Jurkat, Clone E6-1 (cell line): ENCODE results near the gene LRP1B.
"Not testable (repeated sequence)": the region's sequence is repeated elsewhere in the genome, so short reads cannot be mapped to it uniquely, and the experiment has no call there.

Experiments used
- DNase-seq: peaks from one replicate; pipeline ENCODE4 v3.0.0-alpha.2; 2011; ENCODE audit warnings: low read depth, low spot score
- H3K4me3 ChIP-seq: 2 replicates; pipeline ENCODE4 v1.5.1; 2011; ENCODE audit warnings: mild to moderate bottlenecking, low read length, control low read depth, moderate library complexity

The LRP1B gene

DNA sequence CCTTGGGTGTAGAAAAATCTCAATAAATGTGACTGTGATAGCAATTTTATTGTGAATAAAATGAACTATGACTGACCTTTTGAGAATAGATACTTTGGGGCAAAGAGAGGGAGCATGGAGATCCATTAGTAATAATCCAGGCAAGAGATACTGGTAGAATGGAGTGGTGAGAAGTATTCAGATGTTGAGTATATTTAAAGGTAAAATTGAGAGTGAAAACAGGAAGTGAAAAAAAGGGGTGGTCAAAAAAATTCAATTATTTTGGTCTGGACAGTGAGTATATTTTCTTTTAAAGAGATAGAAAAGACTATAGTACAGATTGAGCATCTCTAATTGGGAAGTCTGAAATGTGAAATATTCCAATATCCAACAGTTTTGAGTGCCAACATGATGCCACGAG, 1835.0 kb downstream of the LRP1B start:
- no peak for DNase-seq
- no peak overlapping the region for H3K4me3 ChIP-seq

DNA sequence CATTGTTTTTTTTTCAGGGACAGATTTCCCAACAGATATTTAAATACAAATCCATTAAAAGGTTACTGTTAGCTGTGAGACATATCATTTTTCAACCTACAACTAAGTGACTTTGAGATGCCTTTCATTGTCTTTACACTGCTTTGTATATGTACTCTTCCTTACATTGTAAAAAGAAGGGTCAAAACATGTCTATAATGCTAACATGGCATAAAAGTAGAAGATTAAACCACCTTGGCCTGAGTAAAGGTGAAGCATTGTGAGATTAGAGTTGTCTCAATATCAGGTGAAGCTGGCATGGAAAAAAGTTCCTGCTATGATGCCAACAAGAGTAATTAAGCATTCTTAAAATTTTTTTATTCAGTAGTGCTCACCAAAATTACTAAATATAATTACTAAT, 1842.1 kb downstream of the LRP1B start:
- no peak for DNase-seq
- no peak overlapping the region for H3K4me3 ChIP-seq

DNA sequence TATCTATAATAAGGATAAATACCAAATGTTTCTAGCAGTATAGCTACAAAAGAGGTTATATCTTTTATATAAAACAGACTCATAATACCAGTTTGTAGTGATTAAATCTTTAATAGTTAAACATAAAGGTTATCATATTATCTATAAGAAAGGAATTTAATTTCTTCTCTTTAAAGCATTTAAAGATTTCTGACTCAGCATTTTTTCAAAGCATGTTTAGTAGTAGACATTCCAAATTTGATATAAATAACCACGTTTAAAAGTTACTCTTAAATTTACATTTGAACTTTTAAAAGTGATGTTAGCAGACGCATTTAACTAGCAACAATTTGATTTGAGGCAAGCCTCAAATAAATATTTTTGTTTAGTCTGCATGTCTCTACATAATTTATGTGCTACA, 1842.6 kb downstream of the LRP1B start:
- no peak for DNase-seq
- no peak overlapping the region for H3K4me3 ChIP-seq

DNA sequence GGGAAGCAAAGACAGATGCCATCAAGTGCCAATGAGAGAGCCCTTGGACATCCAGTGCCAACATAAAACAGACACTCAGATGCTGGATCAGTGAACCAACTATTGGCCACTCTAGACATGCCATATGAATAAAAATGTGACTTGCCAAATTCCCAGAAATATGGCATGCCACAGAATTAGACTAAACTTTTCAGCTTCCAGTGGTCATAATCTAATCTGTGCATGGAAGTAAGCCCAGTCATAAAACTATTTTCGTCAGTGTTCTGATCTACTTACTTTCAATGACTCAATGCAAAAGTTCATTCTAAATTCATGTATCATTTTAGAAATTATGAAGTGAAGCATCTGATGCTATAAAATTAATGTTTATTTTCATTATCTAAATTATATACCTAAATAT, 1844.4 kb downstream of the LRP1B start:
- no peak for DNase-seq
- H3K4me3 ChIP-seq, result no peak overlapping the region

DNA sequence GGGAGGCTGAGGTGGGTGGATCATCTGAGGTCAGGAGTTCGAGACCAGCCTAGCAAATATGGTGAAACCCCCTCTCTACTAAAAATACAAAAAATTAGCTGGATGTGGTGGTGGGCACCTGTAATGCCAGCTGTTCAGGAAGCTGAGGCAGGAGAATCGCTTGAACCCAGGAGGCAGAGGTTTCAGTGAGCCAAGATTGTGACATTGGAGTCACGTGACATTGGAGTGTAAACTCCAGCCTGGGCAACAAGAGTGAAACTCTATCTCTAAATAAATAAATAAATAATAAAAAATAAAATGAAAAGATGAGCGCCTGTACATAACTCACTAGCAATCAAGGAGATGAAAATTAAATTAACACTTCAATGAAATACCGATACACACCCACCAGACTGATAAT, 1853.5 kb downstream of the LRP1B start:
- not testable (repeated sequence) for DNase-seq, H3K4me3 ChIP-seq

DNA sequence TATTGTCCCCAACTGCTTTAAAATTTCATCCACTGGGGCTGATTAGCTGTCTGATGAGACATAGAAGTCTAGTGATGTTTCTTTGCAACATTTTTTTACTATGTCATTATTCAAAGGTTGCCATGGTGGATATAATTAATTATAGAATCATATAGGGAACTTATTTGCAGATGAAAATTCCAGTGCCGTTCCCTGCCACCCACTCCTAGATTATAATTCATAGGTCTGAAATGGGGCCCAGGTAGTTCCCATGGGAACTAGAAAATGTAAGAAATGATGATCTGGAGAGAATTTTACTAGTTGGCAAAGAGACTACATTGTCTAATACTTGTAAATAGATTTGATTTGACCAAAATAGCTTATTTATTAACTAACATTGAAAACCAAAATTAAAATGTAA, 1854.2 kb downstream of the LRP1B start:
- DNase-seq, result no peak
- H3K4me3 ChIP-seq, result no peak overlapping the region

DNA sequence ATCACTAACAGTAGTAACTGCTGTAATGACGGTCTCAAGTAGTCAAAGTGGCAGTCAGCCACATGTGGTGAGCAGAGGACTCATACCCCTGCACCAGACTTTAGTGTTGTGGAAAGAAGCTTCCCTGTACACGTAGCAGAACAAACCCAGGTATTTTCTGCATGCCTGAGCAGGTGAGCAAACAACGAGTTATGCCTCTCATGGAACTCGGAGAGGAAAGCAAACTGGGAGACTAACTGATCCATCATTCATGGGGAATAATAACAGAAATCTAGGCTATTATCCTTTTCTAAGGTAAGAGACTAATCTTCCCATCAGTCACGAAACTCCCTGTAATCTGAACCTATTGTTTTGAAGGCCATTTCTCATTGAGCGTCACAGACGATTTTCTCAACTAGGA, 1855.4 kb downstream of the LRP1B start:
- no peak overlapping the region for H3K4me3 ChIP-seq
- no peak for DNase-seq

DNA sequence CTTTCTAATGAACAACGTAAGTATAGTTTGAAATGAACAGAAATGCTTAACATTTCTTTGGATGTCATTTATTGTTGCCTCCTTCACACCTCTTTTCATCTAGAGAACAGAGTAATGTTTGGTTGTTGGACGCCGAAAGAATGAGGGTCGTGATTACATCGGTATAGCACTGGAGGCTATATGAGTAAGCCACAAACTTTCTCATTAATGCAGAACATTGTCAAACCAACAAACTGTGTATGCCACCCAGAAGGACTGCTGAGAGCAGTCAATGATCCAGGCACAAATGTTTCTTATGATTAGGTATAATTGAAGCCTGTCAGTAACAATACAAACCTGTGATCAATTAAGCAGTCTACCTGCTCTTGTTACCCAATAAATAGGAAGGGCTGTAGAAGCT, 1855.9 kb downstream of the LRP1B start:
- DNase-seq, result no peak
- H3K4me3 ChIP-seq, result no peak overlapping the region

DNA sequence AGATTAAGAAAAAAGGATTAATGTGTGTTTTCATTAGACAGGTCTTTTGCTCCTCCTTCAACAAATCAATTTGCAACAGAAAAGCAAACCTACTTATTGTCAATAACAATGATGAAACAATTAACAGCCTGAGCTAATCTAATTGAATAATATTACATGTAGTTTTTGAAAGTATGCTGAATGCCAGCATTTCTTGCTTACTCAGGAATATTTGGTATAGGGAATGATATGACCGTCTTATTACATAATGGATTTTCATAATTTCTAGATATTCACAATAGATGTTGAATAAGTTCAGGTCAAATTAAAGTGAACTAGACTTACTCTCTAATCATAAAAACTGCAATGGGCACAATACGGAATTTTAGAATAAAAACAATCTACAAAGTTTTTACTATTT, 1856.9 kb downstream of the LRP1B start:
- no peak for DNase-seq
- no peak overlapping the region for H3K4me3 ChIP-seq

DNA sequence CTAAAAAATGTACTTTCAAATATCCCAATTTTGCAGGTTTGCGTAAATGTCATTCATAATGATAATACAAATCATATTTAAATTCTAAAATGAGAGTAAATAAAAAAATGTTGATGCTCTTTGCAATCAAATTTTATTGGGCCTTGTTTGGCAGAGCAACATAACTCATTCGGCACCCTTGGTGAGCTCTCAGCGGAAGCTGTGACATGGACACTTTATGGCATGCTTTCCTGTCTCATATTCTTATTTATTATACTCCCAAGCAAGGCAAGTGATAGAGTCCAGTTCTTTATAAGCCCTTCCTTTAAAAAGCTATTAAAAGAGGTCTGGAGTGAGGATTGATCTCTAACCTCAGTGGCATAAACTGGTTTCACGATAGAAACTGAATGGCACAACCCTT, 1857.4 kb downstream of the LRP1B start:
- no peak overlapping the region for H3K4me3 ChIP-seq
- no peak for DNase-seq

DNA sequence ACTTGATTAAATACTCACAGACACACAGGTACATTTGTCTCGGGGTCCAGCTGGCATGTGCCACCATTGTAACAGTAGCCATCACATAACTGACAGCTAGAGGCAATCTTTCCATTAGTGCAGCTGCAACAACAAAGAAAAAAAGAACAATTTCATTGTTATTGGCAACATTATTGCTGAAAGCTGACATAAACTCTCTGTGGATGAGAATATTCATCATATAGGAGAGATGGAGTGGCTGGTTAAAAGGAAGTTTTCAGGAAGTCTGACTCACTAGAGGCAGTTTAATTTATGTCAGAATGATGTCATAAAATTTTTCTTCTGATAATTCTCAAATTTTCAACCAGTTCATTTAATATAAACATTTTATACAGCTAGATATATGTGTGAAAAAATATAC, 1860.6 kb downstream of the LRP1B start:
- H3K4me3 ChIP-seq, result no peak overlapping the region
- DNase-seq, result no peak

DNA sequence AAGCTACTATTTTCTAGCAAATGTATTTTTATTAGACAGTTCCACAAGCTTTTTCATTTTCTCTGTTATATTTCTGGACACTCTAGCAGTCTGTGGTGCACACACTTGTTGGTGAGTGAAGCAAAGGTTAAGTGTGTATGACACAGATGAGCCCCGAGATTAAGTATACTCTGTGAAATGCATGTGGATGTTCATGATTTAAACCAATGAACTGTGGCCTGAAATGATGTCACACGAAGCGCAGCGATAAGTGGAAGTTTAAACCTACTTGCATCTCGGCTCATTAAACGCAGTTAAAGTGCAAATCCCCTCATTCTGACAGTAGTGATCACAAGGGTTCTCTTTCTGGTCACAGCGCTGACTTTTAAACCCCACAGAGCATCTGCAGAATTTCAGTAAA, 1861.8 kb downstream of the LRP1B start:
- H3K4me3 ChIP-seq, result no peak overlapping the region
- DNase-seq, result no peak

DNA sequence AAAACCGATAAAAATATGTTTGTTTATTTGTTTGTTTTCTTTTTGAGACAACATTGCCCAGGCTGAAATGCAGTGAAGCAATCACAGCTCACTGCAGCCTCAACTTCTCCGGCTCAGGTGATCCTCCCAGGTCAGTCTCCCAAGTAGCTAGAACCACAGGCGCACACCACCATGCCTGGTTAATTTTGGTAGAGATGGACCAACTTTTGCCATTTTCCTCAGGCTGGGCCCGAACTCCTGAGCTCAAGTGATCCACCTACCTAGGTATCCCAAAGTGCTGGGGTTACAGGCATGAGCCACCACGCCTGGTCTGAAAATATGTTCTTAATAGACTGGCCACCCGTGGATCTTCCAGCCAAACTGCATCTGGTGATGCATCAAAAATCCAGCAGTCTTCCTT, 1867.9 kb downstream of the LRP1B start:
- no peak for DNase-seq
- H3K4me3 ChIP-seq, result no peak overlapping the region

DNA sequence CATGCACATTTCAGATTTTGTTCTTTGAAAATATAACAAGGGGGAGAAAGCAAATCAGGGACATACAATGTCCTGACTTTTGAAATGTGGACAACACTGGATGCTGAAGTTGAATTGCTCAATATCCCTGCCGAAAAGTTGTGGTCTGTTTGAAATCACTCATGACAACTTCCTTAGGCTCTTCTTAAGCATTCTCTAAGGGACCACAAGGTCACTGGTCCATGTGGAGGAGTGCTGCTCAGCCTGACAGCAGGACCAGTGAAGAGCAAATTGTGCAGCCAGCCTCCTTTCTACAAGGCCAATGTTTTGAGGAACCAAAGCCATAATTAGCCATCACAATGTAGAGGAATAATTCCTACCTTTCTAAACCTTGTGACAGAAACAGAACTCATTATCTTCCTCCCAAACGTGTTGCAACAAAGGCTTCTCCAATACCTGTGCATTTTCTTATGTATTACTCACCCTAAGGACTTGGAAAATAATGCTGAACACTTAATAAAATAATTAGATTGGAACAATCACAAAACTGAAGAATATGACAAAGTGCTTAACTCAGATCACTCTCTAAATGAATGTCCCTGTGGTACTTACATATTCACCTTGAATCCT, 1873.0 kb downstream of the LRP1B start:
- DNase-seq, result no peak

DNA sequence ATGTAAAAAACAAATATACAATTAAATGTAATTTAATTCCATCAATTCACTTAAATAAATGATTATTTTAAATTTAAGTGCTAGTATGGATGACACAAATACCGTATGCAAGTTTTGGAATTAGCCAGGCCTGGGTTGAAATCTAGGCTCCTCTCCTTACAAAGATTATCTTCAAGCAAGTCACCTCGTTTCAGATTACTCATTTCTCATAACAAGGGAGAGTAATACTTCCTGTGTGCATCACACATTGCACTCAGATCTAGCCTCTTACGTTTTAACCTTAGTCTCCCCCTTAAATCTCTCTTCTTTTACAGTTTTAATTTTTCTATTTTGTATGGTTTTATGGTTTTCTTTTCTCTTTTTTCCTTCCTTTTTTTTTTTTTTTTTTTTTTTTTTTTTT, 1874.7 kb downstream of the LRP1B start:
- DNase-seq, result no peak

More for the DNA sequence above, 1873.0 kb downstream of the LRP1B start:
- H3K4me3 ChIP-seq, result no peak overlapping the region

DNA sequence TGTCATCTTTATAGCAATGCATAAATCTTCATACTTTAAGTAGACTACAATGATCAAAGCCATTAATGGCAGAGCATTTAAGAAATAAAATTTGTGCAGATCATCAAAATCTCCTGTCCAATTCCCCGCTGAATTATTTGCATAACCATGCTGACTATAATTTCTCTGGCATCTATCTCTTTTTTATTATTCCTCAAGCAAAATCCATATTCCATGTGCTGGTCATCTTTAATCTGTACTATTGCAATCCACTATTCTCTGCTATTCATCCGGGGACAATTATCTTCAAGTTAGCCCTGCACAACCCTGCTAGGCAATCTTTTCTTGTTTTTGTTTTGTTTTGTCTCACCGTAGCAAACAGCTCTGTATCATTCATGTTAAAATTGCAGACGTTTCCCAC, 1881.0 kb downstream of the LRP1B start:
- DNase-seq, result no peak
- H3K4me3 ChIP-seq, result no peak overlapping the region

More for the DNA sequence above, 1874.7 kb downstream of the LRP1B start:
- no peak overlapping the region for H3K4me3 ChIP-seq

DNA sequence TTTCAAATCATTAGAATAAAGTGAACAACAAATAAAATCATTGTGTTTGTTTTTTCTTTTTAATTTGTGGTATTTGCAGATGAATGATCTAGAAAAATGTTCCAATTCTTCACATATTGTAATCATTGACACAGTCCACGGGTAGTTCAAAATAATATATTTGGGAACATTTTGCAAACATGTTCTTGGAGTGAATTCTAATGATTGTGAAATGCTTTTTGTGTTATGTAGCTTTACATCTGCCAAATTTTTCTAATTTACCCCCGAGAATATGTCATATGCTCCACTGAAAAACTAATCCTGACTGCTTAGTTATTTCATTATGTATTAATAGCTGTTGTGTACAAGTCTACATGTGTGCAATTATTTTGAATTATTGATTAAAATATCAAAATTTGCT, 1882.2 kb downstream of the LRP1B start:
- no peak for DNase-seq

DNA sequence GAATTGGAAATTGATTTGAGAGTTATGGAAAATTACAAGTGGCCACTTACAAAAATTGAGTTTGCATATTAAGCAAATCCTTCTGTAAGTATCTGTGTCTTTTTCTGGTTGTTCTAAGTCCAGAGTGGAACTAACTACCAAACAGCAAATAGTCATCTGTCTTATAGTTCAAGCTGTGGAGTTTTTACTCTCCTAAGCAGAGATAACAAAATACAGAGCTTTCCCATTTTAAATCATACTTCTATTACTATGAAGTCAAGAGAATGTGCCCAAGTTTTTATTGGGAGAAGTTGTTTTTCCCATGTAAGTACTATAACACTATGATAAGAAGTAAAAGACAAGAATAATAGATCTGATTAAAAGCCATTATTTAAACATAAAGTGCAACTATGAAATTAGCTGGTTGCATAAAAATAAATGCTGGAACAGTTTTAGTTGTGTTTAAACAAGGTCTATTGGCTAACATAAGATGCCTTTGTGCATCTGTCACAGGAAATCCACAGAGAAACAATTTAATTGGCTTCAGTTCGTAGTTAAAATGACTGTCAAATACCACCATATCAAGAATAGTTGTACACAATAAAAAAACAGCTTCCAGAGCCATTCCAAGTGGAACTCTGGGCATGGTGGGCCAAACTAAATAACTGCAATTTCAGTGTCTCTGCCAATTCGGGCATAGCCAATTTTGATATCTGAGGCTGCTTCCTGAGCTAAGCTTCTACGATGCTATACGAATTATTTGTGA, 1883.2 kb downstream of the LRP1B start:
- H3K4me3 ChIP-seq, result no peak overlapping the region
- no peak for DNase-seq

More for the DNA sequence above, 1882.2 kb downstream of the LRP1B start:
- H3K4me3 ChIP-seq, result no peak overlapping the region

DNA sequence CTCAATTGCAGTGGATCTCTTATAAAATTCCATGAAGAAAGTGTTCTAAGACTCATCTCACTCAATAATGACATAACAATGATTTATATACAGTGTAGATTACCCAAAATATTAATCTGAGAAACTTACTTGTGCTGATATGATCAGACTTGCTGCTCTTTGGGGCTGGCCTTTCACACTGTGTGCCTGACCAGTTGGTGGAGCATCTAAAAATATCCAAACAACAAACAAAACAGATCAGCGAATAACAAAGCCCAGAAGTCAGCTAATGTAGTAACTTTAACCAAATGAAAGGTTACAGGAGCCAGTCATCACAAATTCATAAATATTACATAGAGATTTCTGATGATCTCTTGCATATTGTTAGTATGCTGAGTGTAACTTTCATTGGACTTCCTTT, 1883.9 kb downstream of the LRP1B start:
- no peak for DNase-seq
- no peak overlapping the region for H3K4me3 ChIP-seq

DNA sequence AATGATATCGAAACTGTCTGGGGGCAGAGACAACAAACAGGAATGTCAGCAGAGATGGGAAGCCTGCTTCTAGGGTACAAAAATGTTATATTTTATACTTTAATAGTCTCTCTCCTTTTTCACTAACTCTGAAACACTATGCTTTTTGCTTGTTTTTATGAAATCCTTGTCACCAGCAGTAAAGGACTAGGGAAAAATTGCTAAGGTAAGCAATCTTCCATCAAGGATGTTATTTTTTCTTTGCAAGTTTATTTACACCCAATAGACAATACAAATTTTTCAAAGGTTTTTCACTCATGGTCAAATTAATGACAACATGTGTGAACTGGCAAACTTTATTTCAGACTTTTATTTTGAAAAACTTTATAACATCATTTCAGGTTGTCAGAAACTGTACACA, 1884.8 kb downstream of the LRP1B start:
- no peak for DNase-seq
- H3K4me3 ChIP-seq, result no peak overlapping the region

DNA sequence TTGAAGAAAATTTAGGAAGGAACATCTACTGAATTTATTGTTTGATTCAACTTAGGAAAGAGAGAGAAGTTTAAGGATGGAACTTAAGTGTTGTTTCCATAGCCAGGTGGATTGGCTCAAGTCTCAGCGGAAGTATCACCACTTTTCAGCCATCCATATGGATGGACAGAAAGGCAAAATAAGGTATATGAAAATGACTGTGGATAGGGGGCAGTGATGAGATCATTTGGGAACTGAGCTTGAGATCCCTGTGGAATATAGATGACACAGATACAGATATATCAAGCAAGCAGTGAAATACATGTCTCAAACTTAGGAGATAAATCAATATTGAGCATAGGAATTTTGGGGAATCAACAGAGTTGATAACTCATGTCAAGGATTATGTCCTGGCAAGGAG, 1887.9 kb downstream of the LRP1B start:
- no peak for DNase-seq
- no peak overlapping the region for H3K4me3 ChIP-seq
